DOHH2 (cell line): ENCODE data around the gene MYO1D.

Experiments
- CTCF ChIP-seq: fragments of 200-600 bp; sonication (generic); IDR thresholded peaks from one replicate; pipeline ENCODE4 v1.5.1; 2014; ENCODE audit warnings: antibody characterized with exemption, mild to moderate bottlenecking, low read depth, low read length; ENCODE audit not compliant: poor library complexity, severe bottlenecking
- EZH2phosphoT487 ChIP-seq: fragments of 200-600 bp; sonication (generic); IDR thresholded peaks from 2 replicates; pipeline ENCODE4 v1.6.1; 2017; ENCODE audit warnings: borderline replicate concordance, mild to moderate bottlenecking, antibody characterized with exemption, low read length, moderate library complexity, mixed read lengths

- TF ChIP-seq CTCF (no peak), EZH2phosphoT487 (no peak)
Measured at GRCh38 chr17:32656886-32657285, 220.0 kb downstream of the MYO1D start.
